NB4 (cell line): ENCODE measurements around the gene AQP7.

Source experiments
- DNase-seq: peaks from one replicate; pipeline ENCODE4 v3.0.0; 2010; ENCODE audit warnings: low read depth
- H3K4me3 ChIP-seq: one replicate; pipeline ENCODE4 v1.5.1; 2011; ENCODE audit warnings: mild to moderate bottlenecking, low read depth, low read length, moderate library complexity
- CTCF ChIP-seq: IDR thresholded peaks from one replicate; pipeline ENCODE4 v1.5.1; 2012; ENCODE audit warnings: low read depth, low read length
- MAX ChIP-seq: IDR thresholded peaks from 2 replicates; pipeline ENCODE4 v1.6.1; 2011; ENCODE audit warnings: low read depth, low read length
- MYC ChIP-seq: IDR thresholded peaks from 2 replicates; pipeline ENCODE4 v1.6.1; 2011; ENCODE audit warnings: low read depth, low read length
- POLR2A ChIP-seq: IDR thresholded peaks from 2 replicates; pipeline ENCODE4 v1.6.1; 2011; ENCODE audit warnings: mild to moderate bottlenecking; ENCODE audit not compliant: insufficient read length; ENCODE audit errors: extremely low read depth

The AQP7 gene

GRCh38 chr9:33379666-33380389 lies 22.5 kb downstream of the AQP7 start:
- no peak overlapping the region for H3K4me3 ChIP-seq
- no peak for TF ChIP-seq MYC
- TF ChIP-seq CTCF = no peak
- TF ChIP-seq MAX = no peak
- no peak for TF ChIP-seq POLR2A
- DNase-seq = no peak

- H3K4me3 ChIP-seq = no peak overlapping the region
- TF ChIP-seq MAX = no peak
- TF ChIP-seq POLR2A = no peak
- no peak for TF ChIP-seq MYC
- DNase-seq = no peak
These were observed 24.1 kb downstream of the AQP7 start for GRCh38 chr9:33378121-33378795.

- TF ChIP-seq MAX (no peak), POLR2A (no peak), MYC (no peak), CTCF (no peak)
- no peak overlapping the region for H3K4me3 ChIP-seq
- DNase-seq = no peak
These were observed 25.2 kb downstream of the AQP7 start for GRCh38 chr9:33377089-33377715.

- TF ChIP-seq POLR2A (no peak), MAX (no peak), MYC (no peak), CTCF (no peak)
- no peak overlapping the region for H3K4me3 ChIP-seq
- no peak for DNase-seq
These were observed 26.5 kb downstream of the AQP7 start for GRCh38 chr9:33375841-33376321.

- DNase-seq = no peak
- no peak for TF ChIP-seq CTCF
- TF ChIP-seq MAX = no peak
- TF ChIP-seq POLR2A = no peak
- TF ChIP-seq MYC = no peak
- no peak overlapping the region for H3K4me3 ChIP-seq
These were observed 27.0 kb downstream of the AQP7 start for GRCh38 chr9:33375238-33375840.
